HL-60/S4 treated with phorbol 12-myristate 13-acetate at 8.2 ng/mL for 4 days and 3 days (cell line): Measurements from ENCODE around the gene UBE2E1.

Experiments
- in situ Hi-C: fragments of 300-500 bp; cut with MboI; formaldehyde crosslinking; loops from 2 replicates; pipeline ENCODE4 v1.15.0; 2022; ENCODE audit warnings: low sequenced_read_pairs

UBE2E1 gene

DNA sequence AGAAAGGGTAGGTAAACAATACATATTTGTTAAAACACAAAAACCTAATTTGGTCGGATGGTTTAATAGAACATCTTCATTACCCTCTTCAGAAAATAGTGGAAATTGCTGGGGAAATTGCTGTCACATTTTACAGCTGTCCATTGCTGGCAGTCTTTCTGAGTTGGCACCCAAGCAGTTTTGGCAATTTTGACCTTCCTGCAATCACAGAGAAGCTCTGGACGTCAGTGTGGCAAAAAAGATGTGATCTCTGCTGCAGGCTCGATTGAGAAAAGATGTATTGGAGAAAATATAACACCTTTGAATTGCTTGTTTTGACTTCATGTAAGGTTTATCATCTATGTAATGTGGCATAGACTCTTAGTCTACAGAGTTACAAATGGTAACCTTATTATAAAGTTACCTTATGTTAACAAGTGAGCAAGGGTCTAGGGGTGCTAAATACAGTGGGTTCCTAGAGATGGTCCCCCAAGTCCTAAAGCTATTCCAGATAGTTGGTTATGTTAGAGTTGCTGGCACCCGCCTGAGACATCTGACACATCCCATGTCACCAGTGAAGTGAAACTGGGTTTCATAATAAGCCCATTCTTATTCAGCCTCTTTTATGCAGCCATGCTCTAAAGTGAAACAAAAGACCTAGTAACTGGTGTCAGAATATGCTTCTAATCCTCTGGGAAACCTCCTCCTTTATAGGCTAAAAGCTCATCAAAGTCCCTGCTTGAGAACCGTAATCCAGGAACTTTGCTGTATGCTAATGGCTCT is 14.0 kb downstream of the UBE2E1 start:
- in situ Hi-C loops = no loop called here

DNA sequence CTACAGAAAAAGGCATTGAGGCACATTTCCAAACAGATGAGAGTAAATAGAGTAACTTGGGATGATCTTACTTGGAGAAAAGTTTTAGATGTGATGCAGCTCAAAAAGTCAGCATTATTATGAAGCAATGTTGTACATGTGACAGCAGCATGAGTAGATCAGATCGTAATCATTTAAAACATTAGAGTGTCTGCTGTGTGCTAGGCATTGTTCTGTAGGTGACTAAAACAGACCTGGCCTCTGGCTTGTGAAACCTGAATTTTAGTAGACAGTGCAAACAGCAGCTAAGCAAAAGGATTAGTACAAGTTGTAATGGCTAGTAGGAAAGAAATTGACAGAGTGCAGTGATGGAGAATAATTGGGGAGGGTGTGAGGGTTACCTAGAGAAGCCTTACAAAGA is 15.1 kb downstream of the UBE2E1 start:
- in situ Hi-C loops = no loop called here

DNA sequence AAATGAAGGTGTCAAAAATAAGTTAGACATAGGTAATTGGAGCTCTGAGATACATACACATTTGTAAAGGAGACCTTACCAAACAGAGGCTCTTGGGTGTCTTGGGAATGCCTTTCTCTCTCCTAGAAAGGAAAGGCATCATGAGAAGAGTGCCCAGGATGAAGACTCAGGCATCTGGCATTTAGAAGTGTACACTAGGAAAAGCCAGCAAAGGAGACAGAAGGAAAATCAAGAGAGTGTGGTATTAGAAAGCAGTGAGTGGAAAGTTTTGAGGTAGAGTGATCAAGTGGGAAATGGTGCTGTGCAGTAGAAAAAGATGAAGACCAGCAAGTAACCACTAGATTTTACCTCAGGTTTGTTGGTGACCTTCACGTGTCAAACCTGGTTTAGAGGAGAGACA is 16.1 kb downstream of the UBE2E1 start:
- in situ Hi-C loops = no loop called here

DNA sequence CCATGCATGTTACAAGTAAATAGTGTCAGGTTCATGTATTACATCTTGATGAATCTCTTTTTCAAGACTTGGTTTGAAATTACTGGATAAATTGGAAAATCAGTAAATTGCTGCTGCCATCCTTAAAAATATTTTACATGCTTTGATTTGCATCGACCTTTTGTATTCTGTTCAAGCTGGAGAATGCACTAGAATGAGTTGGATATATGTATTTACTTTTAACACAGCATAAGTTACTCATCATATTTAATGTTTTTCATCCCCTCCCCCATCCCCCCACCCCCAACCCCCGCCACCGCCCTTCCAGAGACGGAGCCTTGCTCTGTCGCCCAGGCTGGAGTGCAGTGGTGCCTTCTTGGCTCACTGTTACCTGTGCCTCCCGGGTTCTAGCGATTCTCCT is 16.8 kb downstream of the UBE2E1 start:
- in situ Hi-C loops = no loop called here

DNA sequence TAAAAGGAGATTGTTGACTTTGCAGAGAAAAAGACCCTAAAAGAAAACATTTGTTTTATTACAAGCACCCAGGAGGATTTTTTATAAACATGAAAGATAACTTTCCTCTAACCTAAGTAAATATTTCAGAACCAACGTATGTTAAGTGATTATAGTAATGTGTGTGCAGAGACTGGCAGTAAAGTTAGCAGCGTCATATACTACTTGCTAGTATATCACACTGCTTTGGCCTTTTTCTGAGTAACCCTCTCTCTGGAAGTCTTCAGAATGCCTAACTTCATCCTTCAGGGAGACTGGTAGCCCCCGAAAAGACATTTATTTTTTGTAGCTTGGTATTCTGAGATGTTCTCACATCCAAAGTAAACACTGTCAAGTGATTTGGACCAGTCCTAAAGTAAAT is 17.9 kb downstream of the UBE2E1 start:
- in situ Hi-C loops = no loop called here

DNA sequence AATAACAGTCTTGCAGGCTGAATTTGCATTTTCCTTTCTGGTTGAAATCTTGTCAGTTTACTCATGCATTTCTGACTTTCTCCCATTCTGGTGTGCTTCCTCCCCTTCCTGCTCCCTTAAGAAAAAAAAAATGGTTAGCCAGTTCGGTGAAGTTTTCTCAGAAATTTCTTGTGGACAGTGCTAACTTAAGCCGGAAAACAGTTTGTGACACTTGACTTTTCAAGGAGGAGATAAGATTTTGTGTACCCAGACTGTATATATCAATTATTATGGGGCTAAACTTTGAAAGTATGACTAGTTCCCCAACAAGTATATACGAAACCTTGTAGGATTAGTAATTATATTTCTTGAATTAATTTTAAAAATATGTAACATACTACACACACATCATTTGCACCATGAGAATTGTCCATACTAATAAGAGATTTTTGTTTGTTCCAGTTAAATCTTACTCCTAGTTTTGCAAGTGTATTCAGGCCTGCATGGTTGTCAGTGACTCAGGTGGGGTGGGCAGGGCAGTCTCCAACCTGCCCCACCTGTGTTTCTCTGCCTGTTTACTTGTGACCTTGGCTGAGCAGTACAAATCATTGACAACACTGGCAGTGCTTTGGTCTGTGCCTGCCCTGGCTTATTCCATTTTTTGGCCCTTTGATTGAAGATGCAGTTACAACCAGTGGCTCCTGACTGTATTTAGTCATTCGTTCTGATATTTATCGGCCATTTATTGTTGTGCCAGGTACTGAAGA is 19.1 kb downstream of the UBE2E1 start:
- in situ Hi-C loops = no loop called here

DNA sequence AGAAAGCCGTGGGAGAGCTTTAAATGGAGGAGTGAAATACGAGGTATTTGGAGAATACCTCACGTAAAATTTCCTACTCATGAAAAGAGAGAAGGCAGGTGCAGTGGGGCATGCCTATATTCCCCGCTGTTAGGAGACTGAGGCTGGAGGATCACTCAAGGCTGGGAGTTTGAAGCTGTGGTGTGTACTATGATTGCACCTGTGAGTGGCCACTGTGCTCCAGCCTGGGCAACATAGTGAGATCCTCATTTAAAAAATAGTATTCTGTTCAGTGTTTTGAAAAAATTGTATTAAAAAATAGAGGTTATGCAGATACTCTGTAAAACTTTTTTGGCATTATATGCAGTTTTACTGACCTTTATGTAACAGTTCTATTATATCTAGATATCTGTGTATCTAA is 20.0 kb downstream of the UBE2E1 start:
- in situ Hi-C loops = no loop called here

DNA sequence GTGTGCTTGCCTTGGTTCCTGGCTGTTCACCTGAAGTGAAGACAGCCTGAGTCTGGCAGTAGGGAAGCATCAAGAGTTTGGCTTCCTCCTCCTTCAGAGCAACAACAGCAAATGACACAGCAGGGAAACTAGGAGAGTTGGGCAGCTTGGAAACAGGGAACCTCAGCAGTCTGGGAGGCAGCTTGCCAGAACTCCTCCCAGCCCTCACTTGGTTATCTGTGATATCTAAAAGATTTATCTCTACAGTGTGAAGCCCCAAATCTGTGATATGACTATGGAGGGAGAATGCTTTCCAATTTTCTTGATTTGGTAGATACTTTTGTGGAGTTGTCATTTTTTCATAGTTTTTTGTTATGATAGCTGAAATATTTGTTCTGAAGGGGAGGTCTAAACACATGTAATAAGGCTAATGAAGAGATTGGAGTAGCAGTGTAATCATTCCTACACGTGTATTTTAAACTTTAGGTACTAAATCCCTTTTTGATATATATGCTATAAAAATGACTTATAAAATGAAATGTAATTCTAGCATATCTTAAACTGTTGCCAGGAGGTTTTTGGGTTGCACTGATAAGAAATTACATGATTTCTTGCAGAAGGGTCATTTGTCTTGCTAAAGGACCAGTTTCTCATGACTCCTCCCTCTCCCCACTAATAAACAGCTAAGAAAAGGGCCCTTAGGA is 20.8 kb downstream of the UBE2E1 start:
- in situ Hi-C loops = no loop called here

DNA sequence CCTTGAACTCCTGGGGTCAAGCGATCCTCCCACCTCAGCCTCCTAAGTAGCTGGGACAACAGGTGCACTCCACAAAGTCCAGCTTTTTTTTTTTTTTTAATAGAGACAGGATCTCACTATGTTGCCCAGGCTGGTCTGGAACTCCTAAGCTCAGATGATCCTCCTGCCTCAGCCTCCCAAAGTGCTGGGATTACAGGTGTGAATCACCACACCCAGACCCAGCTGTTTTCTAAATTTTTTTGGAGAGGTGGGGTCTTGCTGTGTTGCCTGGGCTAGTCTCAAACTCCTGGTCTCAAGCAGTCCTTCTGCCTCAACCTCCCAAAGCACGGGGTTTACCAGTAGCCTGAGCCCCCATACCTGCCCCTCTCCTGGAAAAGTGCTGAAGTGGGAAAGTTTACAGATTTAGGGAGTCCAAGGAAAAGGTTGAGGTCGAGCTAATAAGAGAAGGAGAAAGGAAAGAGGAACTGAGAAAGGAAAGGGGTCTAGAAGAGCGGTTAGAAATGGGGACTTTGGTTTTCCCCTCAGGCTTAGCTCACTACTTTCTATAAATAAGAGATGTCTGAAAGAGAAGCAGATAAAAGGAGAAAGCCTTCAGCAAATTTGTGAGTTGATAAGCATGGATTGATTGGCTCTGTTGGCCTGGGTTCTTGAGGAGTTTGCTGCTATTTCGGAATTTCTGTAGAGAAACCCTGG is 23.6 kb downstream of the UBE2E1 start:
- in situ Hi-C loops = no loop called here

DNA sequence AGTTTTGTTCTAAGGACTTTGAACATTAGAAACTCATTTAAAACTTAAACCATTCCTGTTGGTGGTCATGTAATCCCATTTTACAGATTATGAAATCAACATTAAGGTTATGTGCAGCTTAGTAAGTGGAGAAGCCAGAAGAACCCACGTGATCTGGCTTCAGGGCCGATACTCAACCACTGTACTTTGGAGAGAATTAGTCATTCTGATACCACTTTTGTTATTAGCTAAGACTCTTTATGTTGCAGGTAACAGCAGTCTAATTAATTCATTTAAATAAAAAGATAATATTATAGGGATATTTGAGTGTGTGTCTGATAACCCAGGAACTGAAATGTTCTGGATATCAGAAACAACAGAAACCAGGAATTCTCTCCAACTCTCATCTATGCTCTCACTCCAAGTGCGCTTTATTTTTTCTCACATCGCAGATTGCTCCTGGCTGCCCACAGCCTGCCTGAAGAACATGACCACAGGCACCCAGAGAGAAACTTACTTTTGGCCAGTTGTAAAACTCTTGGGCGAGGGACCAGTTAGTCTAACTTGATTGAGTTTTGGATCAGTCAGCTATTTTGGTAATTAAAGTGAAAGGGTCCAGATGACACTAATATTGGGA is 25.2 kb downstream of the UBE2E1 start:
- in situ Hi-C loops = no loop called here

DNA sequence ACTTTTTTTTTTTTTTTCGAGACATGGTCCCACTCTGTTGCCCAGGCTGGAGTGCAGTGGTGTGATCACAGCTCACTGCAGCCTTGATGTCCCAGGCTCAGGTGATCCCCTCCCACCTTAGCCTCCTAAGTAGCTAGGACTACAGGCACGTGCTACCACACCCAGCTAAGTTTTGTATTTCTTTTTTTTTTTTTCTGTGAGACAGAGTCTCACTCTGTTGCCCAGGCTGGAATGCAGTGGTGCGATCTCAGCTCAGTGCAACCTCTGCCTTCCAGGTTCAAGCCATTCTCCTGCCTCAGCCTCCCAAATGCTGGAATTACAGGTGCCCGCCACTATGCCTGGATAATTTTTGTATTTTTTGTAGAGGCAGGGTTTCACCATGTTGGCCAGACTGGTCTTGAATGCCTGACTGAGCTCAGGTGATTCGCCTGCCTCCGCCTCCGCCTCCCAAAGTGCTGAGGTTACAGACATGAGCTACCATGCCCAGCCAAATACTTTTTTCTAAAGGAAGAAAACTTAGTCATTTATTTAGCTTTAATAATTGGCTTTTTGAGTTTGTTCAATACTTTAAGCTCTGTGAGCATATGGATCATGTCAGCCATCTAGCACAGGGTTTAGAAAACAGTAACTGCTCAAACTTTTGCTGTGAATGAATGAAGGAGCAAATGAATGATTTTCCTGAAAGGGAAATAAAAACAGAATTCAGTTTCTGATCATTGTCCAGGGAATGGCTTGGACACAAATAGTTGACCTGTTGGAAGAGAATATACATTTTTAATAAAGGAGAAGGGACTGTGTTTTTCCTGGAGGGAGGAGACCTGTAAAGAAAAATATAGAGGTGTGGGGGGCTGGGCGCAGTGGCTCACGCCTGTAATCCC is 26.0 kb downstream of the UBE2E1 start:
- in situ Hi-C loops = no loop called here

DNA sequence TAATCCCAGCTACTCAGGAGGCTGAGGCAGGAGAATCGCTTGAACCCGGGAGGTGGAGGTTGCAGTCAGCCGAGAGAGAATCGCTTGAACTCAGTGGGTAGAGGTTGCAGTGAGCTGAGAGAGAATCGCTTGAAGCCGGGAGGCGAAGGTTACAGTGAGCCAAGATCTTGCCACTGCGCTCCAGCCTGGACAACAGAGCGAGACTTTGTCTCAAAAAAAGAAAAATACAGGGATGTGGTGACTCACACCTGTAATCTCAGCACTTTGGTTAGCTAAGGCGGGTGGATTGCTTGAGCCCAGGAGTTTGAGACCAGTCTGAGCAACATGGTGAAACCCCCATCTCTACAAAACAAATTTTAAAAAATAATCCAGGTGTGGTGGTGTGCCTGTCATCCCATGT is 26.8 kb downstream of the UBE2E1 start:
- in situ Hi-C loops = no loop called here

DNA sequence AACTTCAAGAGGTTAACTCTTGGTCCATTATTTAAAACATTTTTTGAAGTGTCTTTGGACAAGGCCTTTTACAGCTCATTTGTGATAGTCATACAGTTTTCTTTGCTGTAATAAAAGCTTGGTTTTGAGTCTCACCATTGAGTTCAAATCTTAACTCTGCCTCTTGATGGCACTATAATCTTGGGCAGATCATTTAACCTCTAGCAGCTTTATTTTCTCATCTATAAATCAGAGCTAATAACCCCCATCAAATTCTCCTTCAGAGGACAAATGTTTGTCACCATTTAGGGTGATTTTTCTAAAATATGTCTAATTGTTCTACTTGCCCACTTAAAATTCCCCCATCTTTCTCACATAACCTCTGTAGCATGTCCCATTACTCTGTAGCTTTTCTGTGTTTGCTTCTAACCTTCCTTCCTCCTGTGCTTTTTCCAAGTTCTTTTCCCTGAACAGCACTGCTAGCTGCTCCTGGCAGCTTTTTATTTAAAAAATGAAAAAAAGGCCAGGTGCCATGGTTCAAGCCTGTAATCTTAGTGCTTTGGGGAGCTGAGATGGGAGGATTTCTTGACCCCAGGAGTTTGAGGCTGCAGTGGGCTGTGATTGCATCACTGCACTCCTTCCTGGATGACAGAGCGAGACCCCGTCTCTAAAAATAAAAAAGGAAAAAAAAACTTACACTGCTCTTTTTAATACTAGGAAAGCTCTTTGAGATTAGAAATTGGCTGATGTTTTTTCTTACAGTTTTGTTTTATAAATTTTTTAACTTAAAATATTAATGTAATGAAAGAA is 28.5 kb downstream of the UBE2E1 start:
- in situ Hi-C loops = no loop called here

DNA sequence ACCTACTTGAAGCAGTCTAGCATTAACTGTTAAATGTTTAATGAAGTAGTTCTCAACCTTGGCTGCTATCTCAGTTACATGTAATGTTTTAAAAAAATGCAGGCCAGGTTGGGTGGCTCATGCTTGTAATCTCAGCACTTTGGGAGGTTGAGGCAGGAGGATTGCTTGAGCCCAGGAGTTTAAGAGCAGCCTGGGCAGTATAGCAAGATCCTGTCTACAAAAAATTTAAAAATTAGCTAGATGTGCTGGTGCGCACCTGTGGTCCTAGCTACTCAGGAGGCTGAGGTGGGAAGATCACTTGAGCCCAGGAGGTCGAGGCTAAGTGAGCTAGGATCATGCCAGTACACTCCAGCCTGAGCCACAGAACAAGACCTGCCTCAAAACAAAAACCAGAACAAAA is 29.3 kb downstream of the UBE2E1 start:
- in situ Hi-C loops = no loop called here

DNA sequence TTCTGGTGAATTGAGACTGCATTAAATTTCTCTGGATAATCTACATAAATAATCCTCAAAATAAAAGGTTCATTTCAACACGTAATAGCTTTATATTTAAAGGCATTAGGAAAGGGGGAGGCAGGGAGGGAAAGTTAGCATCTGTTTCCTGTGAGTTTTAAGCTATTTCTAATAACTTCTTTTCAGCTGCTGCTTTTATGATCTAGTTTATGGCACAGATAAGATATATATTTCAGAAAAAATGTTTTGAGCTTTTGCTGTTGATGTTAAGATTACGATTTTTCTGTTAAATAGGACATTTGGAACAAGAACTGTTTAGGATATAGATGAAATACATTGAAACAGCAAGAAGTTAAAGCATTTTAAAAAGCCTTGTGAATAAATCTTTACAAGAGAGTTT is 30.0 kb downstream of the UBE2E1 start:
- in situ Hi-C loops = no loop called here

DNA sequence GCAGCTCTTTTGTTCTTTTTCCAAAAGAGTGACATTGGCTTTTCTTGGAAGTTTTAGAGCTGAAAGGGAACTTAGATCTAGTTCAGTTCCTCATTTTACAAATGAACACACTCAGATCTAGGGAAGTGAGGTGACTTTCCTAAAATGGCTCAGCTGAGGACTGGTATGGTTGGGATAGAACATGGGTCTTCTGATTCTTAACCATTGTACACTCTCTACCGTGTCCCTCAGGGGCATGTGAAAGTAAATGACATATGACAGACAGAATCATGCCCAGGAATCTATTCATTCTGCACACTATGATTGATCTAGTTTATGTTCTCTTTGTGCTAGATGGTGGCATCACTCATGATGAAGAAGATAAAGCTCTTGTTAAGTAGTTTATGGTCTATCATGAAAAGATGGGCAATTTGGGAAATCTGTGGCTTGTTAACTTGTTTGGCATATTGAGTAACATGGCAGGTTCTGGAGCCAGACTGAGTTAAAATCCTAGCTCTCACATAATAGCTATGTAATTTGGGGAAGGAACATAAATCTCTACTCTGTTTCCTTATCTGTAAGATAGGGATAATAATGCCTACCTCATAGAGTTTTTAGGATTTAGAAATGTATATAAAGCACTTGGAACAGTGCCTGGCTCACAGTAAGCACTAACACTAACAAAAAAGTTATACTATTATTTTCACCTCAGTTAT is 30.9 kb downstream of the UBE2E1 start:
- in situ Hi-C loops = no loop called here

DNA sequence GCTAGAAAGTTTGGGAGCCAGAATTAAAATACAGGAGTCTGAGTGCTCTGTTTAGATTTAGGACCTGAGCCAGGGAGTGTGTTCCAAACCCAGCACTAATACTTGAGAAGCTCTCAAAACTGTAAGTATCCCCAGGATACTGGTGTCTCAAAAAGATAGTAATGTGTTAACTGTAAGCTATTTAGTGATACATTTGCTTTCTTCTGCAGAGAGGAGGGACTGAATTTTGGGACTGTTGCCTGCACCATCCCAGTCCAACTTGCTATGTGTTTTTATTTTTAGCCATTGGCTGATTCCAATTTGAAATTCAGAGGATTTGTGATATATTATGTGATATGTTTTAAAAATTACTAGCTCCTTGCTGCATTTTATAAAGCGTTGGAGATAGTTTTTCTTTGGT is 31.5 kb downstream of the UBE2E1 start:
- in situ Hi-C loops = no loop called here

DNA sequence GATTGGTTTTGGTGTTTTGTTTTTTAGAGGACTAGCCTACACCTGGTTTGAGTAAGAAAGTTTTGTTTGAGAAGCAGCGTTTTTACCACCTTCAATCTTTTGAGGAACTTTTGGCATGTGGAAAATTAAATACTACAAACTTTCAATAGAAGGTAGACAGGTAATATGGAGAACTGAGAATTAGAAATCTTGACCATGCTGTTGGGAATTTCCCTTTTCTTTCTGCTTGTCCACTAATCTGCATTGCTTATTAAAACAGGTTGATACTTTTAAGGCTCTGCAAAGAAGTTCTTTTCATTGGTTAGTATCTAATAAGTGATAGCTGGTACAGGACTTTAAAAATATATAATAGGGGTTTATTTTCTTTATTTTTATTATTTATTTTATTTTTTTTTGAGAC is 31.9 kb downstream of the UBE2E1 start:
- in situ Hi-C loops = no loop called here

DNA sequence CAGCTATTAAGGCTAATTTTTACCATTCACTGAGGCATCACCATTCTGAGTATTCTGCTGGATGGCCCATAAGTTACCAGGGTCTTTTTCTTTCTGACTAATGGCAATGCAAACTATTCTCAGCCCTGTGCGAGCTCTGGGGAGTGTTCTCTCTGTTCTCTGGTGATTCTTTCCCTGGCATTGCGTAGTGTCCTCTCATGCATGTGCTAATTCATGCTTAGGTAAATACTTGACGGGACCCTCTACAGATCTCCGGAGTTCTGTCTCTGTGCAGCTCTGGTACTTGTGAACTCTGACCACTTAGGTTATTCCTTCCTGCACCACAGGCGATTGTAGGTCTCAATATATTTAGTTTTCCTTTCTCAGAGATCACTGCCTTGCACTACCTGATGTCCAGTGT is 34.8 kb downstream of the UBE2E1 start:
- in situ Hi-C loops = no loop called here
